H1 (cell line): ENCODE results near the gene SPOUT1. TPM values are rescaled to one million over a fixed set of nuclear protein-coding genes. Genes with fewer than 3 reads are reported as not detected.

ENCODE experiments used
- CTCF ChIA-PET: fragments of 300-600 bp; sonication (Branson Sonifier 250); formaldehyde crosslinking; loops from one replicate; lab custom pipeline; 2021; ENCODE audit not compliant: partially characterized antibody; lab: Charles Lee
- POLR2A ChIA-PET: fragments of 300-600 bp; sonication (Branson Sonifier 250); formaldehyde crosslinking; loops from one replicate; lab custom pipeline; 2021; ENCODE audit warnings: inconsistent platforms; ENCODE audit not compliant: partially characterized antibody; lab: Charles Lee
- DNase-seq, 2 experiments: peaks; one replicate each; pipeline versions ENCODE4 v3.0.0 to v3.0.0-alpha.2; 2010 to 2022; ENCODE audit warnings: low spot score in 2 of 2, low read depth in 1 of 2, mixed read lengths in 1 of 2
- FAIRE-seq: peaks from 2 replicates; lab custom pipeline; 2011; peaks lifted over from hg19 to GRCh38; lab: Jason Lieb, UNC
- H2AFZ ChIP-seq: 2 replicates; pipeline ENCODE4 v1.8.1; 2012; ENCODE audit warnings: low read length, inconsistent platforms
- H2AK5ac ChIP-seq: 2 replicates; pipeline ENCODE4 v1.6.1; 2013; ENCODE audit warnings: low read depth, low read length
- H2BK120ac ChIP-seq: replicated peaks from 2 replicates; pipeline ENCODE3; 2013; ENCODE audit warnings: low read depth, low read length, inconsistent platforms
- H2BK12ac ChIP-seq: 2 replicates; pipeline ENCODE4 v1.6.1; 2013; ENCODE audit warnings: low read depth, low read length
- H2BK15ac ChIP-seq: 2 replicates; pipeline ENCODE4 v1.6.1; 2013; ENCODE audit warnings: low read length
- H2BK20ac ChIP-seq: 2 replicates; pipeline ENCODE4 v1.6.1; 2013; ENCODE audit warnings: low read length
- H2BK5ac ChIP-seq: 2 replicates; pipeline ENCODE4 v1.6.1; 2013; ENCODE audit warnings: low read depth, low read length
- H3K14ac ChIP-seq: 2 replicates; pipeline ENCODE4 v1.6.1; 2013; ENCODE audit warnings: inconsistent platforms; ENCODE audit not compliant: insufficient read length
- H3K18ac ChIP-seq: 2 replicates; pipeline ENCODE4 v1.6.1; 2013; ENCODE audit warnings: low read length; ENCODE audit errors: extremely low read depth
- H3K23ac ChIP-seq: 2 replicates; pipeline ENCODE4 v1.6.1; 2013; ENCODE audit warnings: inconsistent platforms; ENCODE audit not compliant: insufficient read length
- H3K23me2 ChIP-seq: 2 replicates; pipeline ENCODE4 v1.6.1; 2013; ENCODE audit warnings: low read depth, low read length
- H3K27ac ChIP-seq: 2 replicates; pipeline ENCODE4 v1.6.1; 2011; ENCODE audit warnings: low read depth, low read length, inconsistent platforms
- H3K27me3 ChIP-seq, 4 experiments: replicated peaks in 1 of 4; 1 replicate in 1 of 4; 2 replicates in 3 of 4; pipeline versions ENCODE4 v1.6.1 to v1.8.1; 2011 to 2013; ENCODE audit warnings: low read length in 3 of 4, mild to moderate bottlenecking in 3 of 4, inconsistent platforms in 2 of 4, mixed read lengths in 2 of 4, moderate library complexity in 1 of 4; ENCODE audit not compliant: control insufficient read depth in 3 of 4, insufficient read depth in 3 of 4; ENCODE audit errors: extremely low read depth in 1 of 4
- H3K36me3 ChIP-seq, 4 experiments: 2 replicates each; pipeline versions ENCODE4 v1.6.1 to v1.8.1; 2011 to 2013; ENCODE audit warnings: mild to moderate bottlenecking in 4 of 4, low read length in 3 of 4, moderate library complexity in 2 of 4, control low read depth in 1 of 4, inconsistent platforms in 1 of 4; ENCODE audit not compliant: insufficient read depth in 4 of 4, control insufficient read depth in 2 of 4
- H3K4ac ChIP-seq: replicated peaks from 2 replicates; pipeline ENCODE3; 2013; ENCODE audit warnings: low read length, low read depth, mixed read lengths, inconsistent platforms; ENCODE audit not compliant: insufficient read length
- H3K4me1 ChIP-seq, 4 experiments: replicated peaks in 1 of 4; 1 replicate in 1 of 4; 2 replicates in 3 of 4; pipeline versions ENCODE4 v1.6.1 to v1.8.1; 2011 to 2013; ENCODE audit warnings: low read length in 3 of 4, inconsistent platforms in 2 of 4, mixed read lengths in 1 of 4; ENCODE audit not compliant: insufficient read depth in 4 of 4, control insufficient read depth in 3 of 4
- H3K4me2 ChIP-seq, 2 experiments: 2 replicates each; pipeline versions ENCODE4 v1.6.1 to v1.8.1; 2011 to 2013; ENCODE audit warnings: low read depth in 2 of 2, low read length in 2 of 2, control low read depth in 1 of 2, inconsistent platforms in 1 of 2, mild to moderate bottlenecking in 1 of 2; ENCODE audit not compliant: insufficient read depth in 1 of 2
- H3K4me3 ChIP-seq, 4 experiments: fragments of 200-600, 300-600 bp in 1 of 4; sonication (generic), shearing (Covaris generic), sonication (Bioruptor Twin) in 1 of 4; 2 replicates each; pipeline versions ENCODE4 v1.5.1 to v1.8.1; 2011 to 2016; ENCODE audit warnings: low read length in 4 of 4, low read depth in 3 of 4, control low read depth in 2 of 4, inconsistent platforms in 2 of 4, mild to moderate bottlenecking in 2 of 4, mixed read lengths in 1 of 4, moderate library complexity in 1 of 4; ENCODE audit not compliant: insufficient read depth in 2 of 4; ENCODE audit errors: extremely low read depth in 1 of 4
- H3K56ac ChIP-seq: replicated peaks from 2 replicates; pipeline ENCODE3; 2013; ENCODE audit warnings: low read depth, mild to moderate bottlenecking, mixed read lengths, low read length, inconsistent platforms; ENCODE audit not compliant: insufficient read length
- H3K79me1 ChIP-seq: 2 replicates; pipeline ENCODE4 v1.6.1; 2013; ENCODE audit warnings: low read depth, low read length, control low read depth
- H3K79me2 ChIP-seq, 2 experiments: 2 replicates each; pipeline versions ENCODE4 v1.6.1 to v1.8.1; 2012 to 2013; ENCODE audit warnings: low read length in 2 of 2, mild to moderate bottlenecking in 2 of 2, inconsistent platforms in 1 of 2; ENCODE audit not compliant: insufficient read depth in 2 of 2, control insufficient read depth in 1 of 2
- H3K9ac ChIP-seq, 4 experiments: replicated peaks in 1 of 4; 1 replicate in 1 of 4; 2 replicates in 3 of 4; pipeline versions ENCODE4 v1.6.1 to v1.8.1; 2011 to 2013; ENCODE audit warnings: low read depth in 3 of 4, low read length in 3 of 4, control low read depth in 2 of 4, mild to moderate bottlenecking in 2 of 4, moderate library complexity in 2 of 4, inconsistent platforms in 1 of 4; ENCODE audit errors: extremely low read depth in 1 of 4
- H3K9me3 ChIP-seq, 2 experiments: 2 replicates each; pipeline versions ENCODE4 v1.6.1 to v1.8.1; 2012 to 2013; ENCODE audit warnings: mild to moderate bottlenecking in 2 of 2, moderate library complexity in 2 of 2, control low read depth in 1 of 2, inconsistent platforms in 1 of 2, low read depth in 1 of 2, low read length in 1 of 2, mixed read lengths in 1 of 2; ENCODE audit not compliant: insufficient read depth in 2 of 2
- H4K20me1 ChIP-seq, 2 experiments: replicated peaks in 1 of 2; 2 replicates each; pipeline versions ENCODE3 to v1.8.1; 2011 to 2013; ENCODE audit warnings: inconsistent platforms in 2 of 2, low read length in 2 of 2, mild to moderate bottlenecking in 1 of 2; ENCODE audit not compliant: insufficient read depth in 2 of 2, control insufficient read depth in 1 of 2
- H4K5ac ChIP-seq: 2 replicates; pipeline ENCODE4 v1.6.1; 2013; ENCODE audit warnings: low read length, low read depth, mixed read lengths, inconsistent platforms; ENCODE audit not compliant: insufficient read length
- H4K8ac ChIP-seq: 2 replicates; pipeline ENCODE4 v1.8.0; 2013; ENCODE audit warnings: mild to moderate bottlenecking, moderate library complexity, low read length, inconsistent platforms; ENCODE audit not compliant: insufficient read depth; ENCODE audit errors: extremely low read depth
- H4K91ac ChIP-seq: replicated peaks from 2 replicates; pipeline ENCODE3; 2013; ENCODE audit warnings: low read length, mixed read lengths, inconsistent platforms; ENCODE audit not compliant: insufficient read length
- ASH2L ChIP-seq: fragments of 200-600, 300-600 bp; sonication (generic); IDR thresholded peaks from one replicate; pipeline ENCODE4 v1.7.1; 2017; ENCODE audit warnings: low read length
- CBX8 ChIP-seq: fragments of 300-800, 300-1000 bp; sonication (generic); IDR thresholded peaks from 2 replicates; pipeline ENCODE4 v1.7.1; 2016; ENCODE audit warnings: low read depth, low read length, borderline replicate concordance
- CHD2 ChIP-seq: IDR thresholded peaks from 2 replicates; pipeline ENCODE4 v1.6.1; 2012; ENCODE audit warnings: low read length, improper control_type of control experiment
- EZH2 ChIP-seq: fragments of 200-600 bp; sonication (generic); IDR thresholded peaks from 2 replicates; pipeline ENCODE4 v1.7.1; 2012; ENCODE audit warnings: low read depth, mild to moderate bottlenecking, moderate library complexity, low read length, inconsistent platforms; ENCODE audit not compliant: severe bottlenecking
- HDAC6 ChIP-seq: IDR thresholded peaks from one replicate; pipeline ENCODE4 v1.7.1; 2012; ENCODE audit warnings: low read depth, mild to moderate bottlenecking, inconsistent platforms, low read length, moderate library complexity
- JUND ChIP-seq: IDR thresholded peaks from 2 replicates; pipeline ENCODE4 v1.6.1; 2011; ENCODE audit warnings: mild to moderate bottlenecking, improper control_type of control experiment, low read length
- PHF8 ChIP-seq: fragments of 200-600 bp; sonication (generic); conservative IDR thresholded peaks from 2 replicates; pipeline ENCODE4 v1.7.1; 2012; ENCODE audit warnings: low read depth, mild to moderate bottlenecking, inconsistent platforms, low read length, moderate library complexity
- RFX5 ChIP-seq: IDR thresholded peaks from 2 replicates; pipeline ENCODE4 v1.6.1; 2011; ENCODE audit warnings: low read depth, low read length, improper control_type of control experiment, borderline replicate concordance
- SUZ12 ChIP-seq: fragments of 200-600 bp; sonication (generic); IDR thresholded peaks from 2 replicates; pipeline ENCODE4 v1.6.1; 2012; ENCODE audit warnings: mild to moderate bottlenecking, inconsistent platforms, low read length, moderate library complexity, mixed read lengths
- YY1 ChIP-seq: IDR thresholded peaks from 2 replicates; pipeline ENCODE4 v1.6.1; 2011; ENCODE audit warnings: low read depth, mild to moderate bottlenecking, low read length
- WGBS, 2 experiments: shearing (Covaris generic) in 1 of 2; methylation state at CpG; one replicate each; pipeline versions ENCODE4 v1.1.6 to v1.1.7; 2013 to 2015; ENCODE audit warnings: low lambda C conversion rate in 2 of 2, mixed read lengths in 2 of 2, inconsistent platforms in 1 of 2, low coverage in 1 of 2, missing lambda C conversion rate in 1 of 2; ENCODE audit not compliant: insufficient replicate concordance in 2 of 2, insufficient coverage in 1 of 2, insufficient read length in 1 of 2; ENCODE audit errors: extremely low coverage in 1 of 2, missing lambda C conversion rate in 1 of 2; 5-methylcytosine and 5-hydroxymethylcytosine counted together
- polyA plus RNA-seq, 7 experiments: library from polyadenylated mRNA; depleted of rRNA in 3 of 7; stranded (reverse) in 5 of 7; unstranded in 2 of 7; fragments of >200 nt in 5 of 7; fragments of 200-250 nt in 2 of 7; gene quantifications; 1 replicate in 5 of 7; 2 replicates in 1 of 7; 4 replicates in 1 of 7; pipeline versions ENCODE4 v1.2.1 to v1.2.3, GENCODE V29; 2011 to 2013; ENCODE audit warnings: missing spikeins in 2 of 7, mixed read lengths in 2 of 7
- total RNA-seq: library from RNA; stranded (reverse); fragmentation: NEBNext Ultra II Directional; extraction: Animal tissue kit (Norgen Biotek cat#: 25700); gene quantifications from 2 replicates; pipeline ENCODE4 v1.2.1, GENCODE V29; 2021

The SPOUT1 gene
- total and polyA plus RNA-seq, 2 of the 8 experiments (the other 6 are each of a cell fraction or from before 2014, with no cell fraction given), result 69.2 to 77.8 TPM

DNA sequence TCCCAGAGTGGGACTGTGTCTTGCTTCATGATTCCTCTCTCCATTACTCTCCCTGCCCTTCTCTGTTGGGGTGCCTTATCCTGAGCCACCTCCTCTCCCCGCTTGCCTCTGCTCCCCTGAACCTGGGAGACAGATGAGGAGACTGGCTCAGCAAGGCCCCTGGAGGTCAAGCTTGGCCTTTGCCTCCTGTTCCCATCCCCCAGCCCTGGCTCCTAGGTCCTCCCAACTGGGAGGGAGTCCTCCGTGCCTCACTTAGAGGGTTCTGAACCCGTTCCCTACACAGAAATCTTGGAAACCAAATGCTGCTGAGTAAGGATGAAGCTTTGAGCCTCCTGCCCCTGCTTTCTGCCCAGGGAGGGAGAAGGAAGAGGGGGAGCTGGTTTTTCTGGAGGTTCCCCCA lies 21.1 kb downstream of the SPOUT1 start:
- Histone ChIP-seq H2BK15ac (no peak overlapping the region), H3K23ac (no peak overlapping the region), H4K91ac (no peak overlapping the region), H3K9me3 (no peaks in the 10 kb centered on the region), H3K9ac (no peak overlapping the region), H3K18ac (no peak overlapping the region), H2BK5ac (no peak overlapping the region), H2BK20ac (no peak overlapping the region), H4K5ac (no peak overlapping the region), H3K23me2 (no peaks in the 10 kb centered on the region), H3K56ac (no peak overlapping the region), H3K4me3 (no peak overlapping the region), H4K8ac (no peak overlapping the region), H2BK120ac (no peak overlapping the region), H3K4me1 (no peaks in the 10 kb centered on the region), H3K27ac (no peak overlapping the region), H3K14ac (no peak overlapping the region), H3K79me1 (no peaks in the 10 kb centered on the region), H2BK12ac (no peak overlapping the region), H3K27me3 (no peaks in the 10 kb centered on the region), H3K4ac (no peak overlapping the region), H2AK5ac (no peak overlapping the region), H3K4me2 (no peak overlapping the region), H2AFZ (no peak overlapping the region), H4K20me1 (peaks cover 0 to 4% of the 10 kb centered on the region in 2 experiments), H3K36me3 (peaks cover 2 to 13% (median 9%) of the 10 kb centered on the region in 4 experiments; a peak in 6 of 8 replicates), H3K79me2 (no peaks in the 10 kb centered on the region)
- ChIA-PET CTCF (interaction anchor here (0.6 to 2.5 kb wide), 7 partner anchors 9 to 501 kb away, joined by 3 to 11 read pairs (median 5); partner anchors contain the start of gene ENDOG), POLR2A (interaction anchor here (0.9 to 4.6 kb wide), 3 partner anchors 11 to 197 kb away, joined by 3 to 37 read pairs (median 3); partner anchors contain the start of gene ENDOG)
- TF ChIP-seq CHD2, result no peak
- TF ChIP-seq ASH2L, result no peak
- TF ChIP-seq SUZ12, result no peak
- no peak for TF ChIP-seq YY1
- TF ChIP-seq HDAC6, result no peak
- TF ChIP-seq EZH2, result no peak
- TF ChIP-seq PHF8, result no peak
- no peak for TF ChIP-seq CBX8
- no peak for TF ChIP-seq JUND
- no peak for TF ChIP-seq RFX5
- WGBS, 2 experiments, result 89% methylated on average over 3 of the region's 3 CpGs; no CpG with 5 or more reads in 1 of the 2 experiments
- FAIRE-seq (no peak), DNase-seq (no peak)
